Limb (tissue), 2 donors: ENCODE data around the gene MYH16.
"Not testable (repeated sequence)": the region's sequence is repeated elsewhere in the genome, so short reads cannot be mapped to it uniquely, and the experiment has no call there.

Experiments
- DNase-seq, 2 donors: peaks; one replicate each; pipeline ENCODE4 v3.0.0-alpha.2; 2016; ENCODE audit errors: extremely low spot score in 2 of 2

Gene MYH16

GRCh38 chr7:99257675-99258074 is 15.0 kb upstream of the MYH16 start:
- no peak for DNase-seq

GRCh38 chr7:99258501-99258900 is 14.1 kb upstream of the MYH16 start:
- DNase-seq: no peak

GRCh38 chr7:99260395-99260794 is 12.2 kb upstream of the MYH16 start:
- no peak for DNase-seq

GRCh38 chr7:99261646-99262045 is 11.0 kb upstream of the MYH16 start:
- DNase-seq: no peak

- no peak for DNase-seq
Measured at GRCh38 chr7:99265848-99266480, 6.7 kb upstream of the MYH16 start.

GRCh38 chr7:99267481-99267840 is 5.2 kb upstream of the MYH16 start:
- no peak for DNase-seq

- DNase-seq: no peak
Measured at GRCh38 chr7:99267841-99268576, 4.6 kb upstream of the MYH16 start.

- DNase-seq: no peak
Measured at GRCh38 chr7:99268577-99268908, 4.1 kb upstream of the MYH16 start.

GRCh38 chr7:99270702-99271101 is 1.9 kb upstream of the MYH16 start:
- no peak for DNase-seq

- not testable (repeated sequence) for DNase-seq
Measured at GRCh38 chr7:99273561-99273960, 922 bp downstream of the MYH16 start.

- DNase-seq: not testable (repeated sequence)
Measured at GRCh38 chr7:99274908-99275307, 2.3 kb downstream of the MYH16 start.

GRCh38 chr7:99275496-99275895 is 2.9 kb downstream of the MYH16 start:
- DNase-seq: no peak

- DNase-seq: no peak
Measured at GRCh38 chr7:99278180-99278579, 5.5 kb downstream of the MYH16 start.

GRCh38 chr7:99284165-99284564 is 11.5 kb downstream of the MYH16 start:
- DNase-seq: not testable (repeated sequence)

- no peak for DNase-seq
Measured at GRCh38 chr7:99287779-99288534, 15.3 kb downstream of the MYH16 start.

GRCh38 chr7:99289185-99289584 is 16.5 kb downstream of the MYH16 start:
- no peak for DNase-seq

GRCh38 chr7:99290148-99290547 is 17.5 kb downstream of the MYH16 start:
- not testable (repeated sequence) for DNase-seq

GRCh38 chr7:99290980-99291607 is 18.5 kb downstream of the MYH16 start:
- no peak for DNase-seq

- DNase-seq: no peak
Measured at GRCh38 chr7:99292127-99292526, 19.5 kb downstream of the MYH16 start.

GRCh38 chr7:99293167-99293566 is 20.5 kb downstream of the MYH16 start:
- DNase-seq: no peak

- no peak for DNase-seq
Measured at GRCh38 chr7:99293650-99294049, 21.0 kb downstream of the MYH16 start.

- no peak for DNase-seq
Measured at GRCh38 chr7:99296471-99296870, 23.8 kb downstream of the MYH16 start.
